HAP-1 (cell line): ENCODE measurements around the gene SNX1.
"Not testable (repeated sequence)": the region's sequence is repeated elsewhere in the genome, so short reads cannot be mapped to it uniquely, and the experiment has no call there.

Experiments
- DNase-seq, 2 experiments: peaks; one replicate each; pipeline ENCODE4 v3.0.0-alpha.2; 2016 to 2020; ENCODE audit warnings: low spot score in 2 of 2
- H3K27me3 ChIP-seq: fragments of 250-450 bp; sonication (Bioruptor Pico); 2 replicates; pipeline ENCODE4 v1.5.1; 2020; ENCODE audit warnings: low read depth, mild to moderate bottlenecking, moderate library complexity
- H3K36me3 ChIP-seq: fragments of 250-450 bp; sonication (Bioruptor Pico); replicated peaks from 2 replicates; pipeline ENCODE4 v1.5.1; 2020; ENCODE audit warnings: mild to moderate bottlenecking
- H3K4me1 ChIP-seq: fragments of 250-450 bp; sonication (Bioruptor Pico); 2 replicates; pipeline ENCODE4 v1.5.1; 2020; ENCODE audit warnings: mild to moderate bottlenecking
- H3K4me3 ChIP-seq: fragments of 250-450 bp; sonication (Bioruptor Pico); 2 replicates; pipeline ENCODE4 v1.5.1; 2020; ENCODE audit warnings: mild to moderate bottlenecking, moderate library complexity
- H3K9me3 ChIP-seq: fragments of 250-450 bp; sonication (Bioruptor Pico); 2 replicates; pipeline ENCODE4 v1.5.1; 2020; ENCODE audit warnings: mild to moderate bottlenecking, moderate library complexity
- in situ Hi-C: fragments of 300-500 bp; cut with MboI; formaldehyde crosslinking; loops from 3 replicates; pipeline ENCODE4 v1.14.3; 2020; ENCODE audit warnings: low sequenced_read_pairs, inconsistent platforms, mixed read lengths

SNX1 gene

GRCh38 chr15:64066451-64066850, 29.3 kb upstream of the SNX1 start:
- Histone ChIP-seq H3K36me3 (peaks cover 7% of the 10 kb centered on the region), H3K4me1 (no peaks in the 10 kb centered on the region), H3K4me3 (no peak overlapping the region), H3K9me3 (no peaks in the 10 kb centered on the region), H3K27me3 (no peaks in the 10 kb centered on the region)
- peak in 1 of 2 experiments; percentile 0 for DNase-seq
- in situ Hi-C loops: loop anchor here (5.0 to 25.0 kb wide), 4 partner anchors 314 to 779 kb away; partner anchors contain the start of gene APH1B

- no peaks in the 10 kb centered on the region for H3K27me3 ChIP-seq
- peak; percentile 90 to 92 for DNase-seq
- peaks cover 16% of the 10 kb centered on the region for H3K36me3 ChIP-seq
- in situ Hi-C loops: loop anchor here (5.0 to 25.0 kb wide), 4 partner anchors 315 to 780 kb away; partner anchors contain the start of gene APH1B
- H3K4me3 ChIP-seq: no peak overlapping the region
- H3K9me3 ChIP-seq: no peaks in the 10 kb centered on the region
- no peaks in the 10 kb centered on the region for H3K4me1 ChIP-seq
Observed at GRCh38 chr15:64067564-64068030, 28.2 kb upstream of the SNX1 start.

GRCh38 chr15:64068133-64068532, 27.6 kb upstream of the SNX1 start:
- in situ Hi-C loops: loop anchor here (5.0 to 25.0 kb wide), 4 partner anchors 316 to 781 kb away; partner anchors contain the start of gene APH1B
- Histone ChIP-seq H3K4me3 (no peak overlapping the region), H3K36me3 (peaks cover 16% of the 10 kb centered on the region), H3K4me1 (no peaks in the 10 kb centered on the region), H3K27me3 (no peaks in the 10 kb centered on the region), H3K9me3 (no peaks in the 10 kb centered on the region)
- no peak for DNase-seq

- no peak overlapping the region for H3K4me3 ChIP-seq
- H3K9me3 ChIP-seq: no peaks in the 10 kb centered on the region
- in situ Hi-C loops: loop anchor here (25.0 kb wide), 1 partner anchor 783 kb away; the partner anchor contains the start of gene APH1B
- H3K4me1 ChIP-seq: no peaks in the 10 kb centered on the region
- peaks cover 30% of the 10 kb centered on the region for H3K36me3 ChIP-seq
- DNase-seq: no peak
- no peaks in the 10 kb centered on the region for H3K27me3 ChIP-seq
Observed at GRCh38 chr15:64070106-64070505, 25.7 kb upstream of the SNX1 start.

GRCh38 chr15:64070965-64071851, 24.6 kb upstream of the SNX1 start:
- Histone ChIP-seq H3K4me1 (no peaks in the 10 kb centered on the region), H3K4me3 (no peak overlapping the region), H3K27me3 (no peaks in the 10 kb centered on the region), H3K9me3 (no peaks in the 10 kb centered on the region), H3K36me3 (peaks cover 33% of the 10 kb centered on the region)
- in situ Hi-C loops: loop anchor here (25.0 kb wide), 1 partner anchor 784 kb away; the partner anchor contains the start of gene APH1B
- no peak for DNase-seq

- Histone ChIP-seq H3K27me3 (no peaks in the 10 kb centered on the region), H3K4me1 (no peaks in the 10 kb centered on the region), H3K36me3 (peaks cover 33% of the 10 kb centered on the region), H3K9me3 (no peaks in the 10 kb centered on the region), H3K4me3 (no peak overlapping the region)
- in situ Hi-C loops: loop anchor here (25.0 kb wide), 1 partner anchor 785 kb away; the partner anchor contains the start of gene APH1B
- DNase-seq: no peak
Observed at GRCh38 chr15:64071931-64072765, 23.6 kb upstream of the SNX1 start.

- H3K27me3 ChIP-seq: no peaks in the 10 kb centered on the region
- in situ Hi-C loops: loop anchor here (25.0 kb wide), 1 partner anchor 786 kb away; the partner anchor contains the start of gene APH1B
- no peaks in the 10 kb centered on the region for H3K4me1 ChIP-seq
- DNase-seq: no peak
- H3K36me3 ChIP-seq: peaks cover 33% of the 10 kb centered on the region
- H3K9me3 ChIP-seq: no peaks in the 10 kb centered on the region
- H3K4me3 ChIP-seq: no peak overlapping the region
Observed at GRCh38 chr15:64072812-64073211, 23.0 kb upstream of the SNX1 start.

GRCh38 chr15:64073496-64073895, 22.3 kb upstream of the SNX1 start:
- in situ Hi-C loops: loop anchor here (25.0 kb wide), 1 partner anchor 786 kb away; the partner anchor contains the start of gene APH1B
- H3K36me3 ChIP-seq: peaks cover 33% of the 10 kb centered on the region
- DNase-seq: not testable (repeated sequence)

GRCh38 chr15:64082757-64083156, 13.0 kb upstream of the SNX1 start:
- H3K9me3 ChIP-seq: no peaks in the 10 kb centered on the region
- in situ Hi-C loops: loop anchor here (25.0 kb wide), 1 partner anchor 920 kb away; the partner anchor contains the start of gene RPS27L
- no peaks in the 10 kb centered on the region for H3K27me3 ChIP-seq
- H3K4me3 ChIP-seq: no peak overlapping the region
- DNase-seq: no peak
- H3K36me3 ChIP-seq: peaks cover 58% of the 10 kb centered on the region
- H3K4me1 ChIP-seq: no peaks in the 10 kb centered on the region

More at GRCh38 chr15:64073496-64073895, 22.3 kb upstream of the SNX1 start:
- not testable (repeated sequence) for H3K27me3 ChIP-seq, H3K4me3 ChIP-seq, H3K9me3 ChIP-seq, H3K4me1 ChIP-seq

GRCh38 chr15:64089543-64090280, 6.1 kb upstream of the SNX1 start:
- no peaks in the 10 kb centered on the region for H3K9me3 ChIP-seq
- in situ Hi-C loops: loop anchor here (25.0 kb wide), 1 partner anchor 927 kb away; the partner anchor contains the start of gene RPS27L
- H3K36me3 ChIP-seq: peaks cover 42% of the 10 kb centered on the region
- no peak overlapping the region for H3K4me3 ChIP-seq
- H3K27me3 ChIP-seq: no peaks in the 10 kb centered on the region
- no peak for DNase-seq
- peaks cover 16% of the 10 kb centered on the region for H3K4me1 ChIP-seq

GRCh38 chr15:64090527-64090926, 5.3 kb upstream of the SNX1 start:
- no peaks in the 10 kb centered on the region for H3K9me3 ChIP-seq
- H3K4me1 ChIP-seq: peaks cover 25% of the 10 kb centered on the region
- no peak for DNase-seq
- peaks cover 37% of the 10 kb centered on the region for H3K36me3 ChIP-seq
- in situ Hi-C loops: loop anchor here (25.0 kb wide), 1 partner anchor 928 kb away; the partner anchor contains the start of gene RPS27L
- no peaks in the 10 kb centered on the region for H3K27me3 ChIP-seq
- no peak overlapping the region for H3K4me3 ChIP-seq

- H3K36me3 ChIP-seq: peaks cover 29% of the 10 kb centered on the region
- H3K9me3 ChIP-seq: no peaks in the 10 kb centered on the region
- in situ Hi-C loops: loop anchor here (25.0 kb wide), 1 partner anchor 930 kb away; the partner anchor contains the start of gene RPS27L
- peaks cover 27% of the 10 kb centered on the region for H3K4me1 ChIP-seq
- H3K27me3 ChIP-seq: no peaks in the 10 kb centered on the region
- DNase-seq: no peak
- H3K4me3 ChIP-seq: peak overlapping the region; percentile 64
Observed at GRCh38 chr15:64092075-64092820, 3.5 kb upstream of the SNX1 start.
